ENCODE measurements around the gene CHRNB2. TPM values are rescaled to one million over a fixed set of nuclear protein-coding genes. Genes with fewer than 3 reads are reported as not detected.

The CHRNB2 gene
- total and polyA plus RNA-seq, 4 donors: 0.06 to 0.21 (median 0.08) TPM

GRCh38 chr1:154598871-154599635 lies 31.5 kb downstream of the CHRNB2 start:
- H3K27ac ChIP-seq (ENCODE audit: low read depth in 1 of 2, low read length in 1 of 2): no peak overlapping the region
- H3K9me3 ChIP-seq (ENCODE audit: control insufficient read depth in 4 of 4, insufficient read depth in 3 of 4, low read length in 3 of 4): no peaks in the 10 kb centered on the region
- ATAC-seq (ENCODE audit: insufficient read depth, low FRiP score): no peak
- no peak for TF ChIP-seq CTCF (IDR thresholded peaks at IDR 0.05; ENCODE audit: control extremely low read depth, extremely low read depth)
- H3K4me3 ChIP-seq: no peak overlapping the region
- H3K4me1 ChIP-seq (ENCODE audit: control insufficient read depth in 5 of 5, insufficient read depth in 5 of 5, low read length in 5 of 5): peaks cover 0 to 13% (median 0%) of the 10 kb centered on the region in 5 donors
- peaks cover 32 to 56% (median 49%) of the 10 kb centered on the region in 4 donors for H3K36me3 ChIP-seq (ENCODE audit: control insufficient read depth in 4 of 4, insufficient read depth in 4 of 4, low read length in 4 of 4)
- no peak overlapping the region for H3K9ac ChIP-seq (ENCODE audit: insufficient read depth in 1 of 2, low read length in 2 of 2)
- 75 to 82% methylated on average over 3 of the region's 3 CpGs for whole genome bisulfite sequencing, 2 donors
- H3K27me3 ChIP-seq (ENCODE audit: control insufficient read depth in 3 of 3, insufficient read depth in 3 of 3, low read length in 2 of 3): no peaks in the 10 kb centered on the region
- no peak for DNase-seq

GRCh38 chr1:154599658-154600057 lies 32.1 kb downstream of the CHRNB2 start:
- TF ChIP-seq CTCF (IDR thresholded peaks at IDR 0.05; ENCODE audit: control extremely low read depth, extremely low read depth): no peak
- Histone ChIP-seq H3K27me3 (ENCODE audit: control insufficient read depth in 3 of 3, insufficient read depth in 3 of 3, low read length in 2 of 3) (no peaks in the 10 kb centered on the region), H3K27ac (ENCODE audit: low read depth in 1 of 2, low read length in 1 of 2) (no peak overlapping the region), H3K36me3 (ENCODE audit: control insufficient read depth in 4 of 4, insufficient read depth in 4 of 4, low read length in 4 of 4) (peaks cover 27 to 53% (median 43%) of the 10 kb centered on the region in 4 donors), H3K4me3 (no peak overlapping the region), H3K4me1 (ENCODE audit: control insufficient read depth in 5 of 5, insufficient read depth in 5 of 5, low read length in 5 of 5) (peaks cover 0 to 16% (median 0%) of the 10 kb centered on the region in 5 donors), H3K9me3 (ENCODE audit: control insufficient read depth in 4 of 4, insufficient read depth in 3 of 4, low read length in 3 of 4) (no peaks in the 10 kb centered on the region), H3K9ac (ENCODE audit: insufficient read depth in 1 of 2, low read length in 2 of 2) (no peak overlapping the region)
- WGBS, 2 donors: 76 to 79% methylated on average over 3 of the region's 3 CpGs
- DNase-seq (no peak), ATAC-seq (ENCODE audit: insufficient read depth, low FRiP score) (no peak)

- no peak for TF ChIP-seq CTCF (IDR thresholded peaks at IDR 0.05; ENCODE audit: control extremely low read depth, extremely low read depth)
- 58 to 60% methylated on average over 2 of the region's 2 CpGs for WGBS, 2 donors
- DNase-seq (no peak), ATAC-seq (ENCODE audit: insufficient read depth, low FRiP score) (no peak)
- Histone ChIP-seq H3K27ac (ENCODE audit: low read depth in 1 of 2, low read length in 1 of 2) (no peak overlapping the region), H3K4me3 (no peak overlapping the region), H3K9me3 (ENCODE audit: control insufficient read depth in 4 of 4, insufficient read depth in 3 of 4, low read length in 3 of 4) (no peaks in the 10 kb centered on the region), H3K9ac (ENCODE audit: insufficient read depth in 1 of 2, low read length in 2 of 2) (no peak overlapping the region), H3K4me1 (ENCODE audit: control insufficient read depth in 5 of 5, insufficient read depth in 5 of 5, low read length in 5 of 5) (peaks cover 0 to 20% (median 13%) of the 10 kb centered on the region in 5 donors), H3K36me3 (ENCODE audit: control insufficient read depth in 4 of 4, insufficient read depth in 4 of 4, low read length in 4 of 4) (peaks cover 9 to 26% (median 16%) of the 10 kb centered on the region in 4 donors), H3K27me3 (ENCODE audit: control insufficient read depth in 3 of 3, insufficient read depth in 3 of 3, low read length in 2 of 3) (no peaks in the 10 kb centered on the region)
Observed at GRCh38 chr1:154603317-154603716, 35.7 kb downstream of the CHRNB2 start.

Data from lung (tissue), 12 donors.